ENCODE results near the gene CSTF3. TPM values are rescaled to one million over a fixed set of nuclear protein-coding genes. Genes with fewer than 3 reads are reported as not detected.

The CSTF3 gene
- total RNA-seq, 1 experiment from 2014 or later = 45.6 TPM

DNA sequence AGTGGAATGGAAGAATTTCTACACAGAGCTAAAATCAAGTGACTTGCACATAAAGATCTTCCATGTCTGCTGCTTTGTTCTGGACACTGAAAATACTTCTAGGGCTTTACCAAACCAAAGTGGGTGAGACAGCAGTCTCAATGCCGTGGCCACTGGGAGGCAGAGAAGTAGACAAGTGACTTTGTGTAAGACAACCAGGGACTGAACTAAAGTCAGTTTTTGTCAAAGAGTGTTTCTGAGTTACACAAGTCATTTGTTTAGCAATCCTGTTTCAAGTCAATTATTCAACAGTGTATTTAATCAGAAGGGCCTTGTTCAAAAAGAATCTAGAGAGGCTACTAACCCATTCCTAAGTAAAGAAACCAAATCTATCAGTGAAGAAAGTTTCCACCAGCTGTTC is 75.3 kb downstream of the CSTF3 start:
- BruUV-seq (replicated peaks) = no TSS peak
- H4K20me1 ChIP-seq (ENCODE audit: insufficient read depth) = no peaks in the 10 kb centered on the region
- no peaks in the 10 kb centered on the region; the same call in 1 of the 2 replicates for H3K9me3 ChIP-seq (ENCODE audit: insufficient read depth, low read depth)
- ChIA-PET POLR2A (ENCODE audit: unreplicated experiment) (no interaction called here), CTCF (no interaction called here)
- no peak overlapping the region for H3K27ac ChIP-seq
- no peak overlapping the region for H3K4me2 ChIP-seq
- no peaks in the 10 kb centered on the region for H3K9me2 ChIP-seq (ENCODE audit: insufficient read depth)
- no peak overlapping the region for H3K4me3 ChIP-seq
- no peak overlapping the region for H2AFZ ChIP-seq
- peaks cover 12% of the 10 kb centered on the region; the same call in 1 of the 2 replicates for H3K36me3 ChIP-seq (ENCODE audit: low read depth)
- no peaks in the 10 kb centered on the region for H3K4me1 ChIP-seq (replicated peaks; ENCODE audit: insufficient read depth)
- intact Hi-C loops (cut with micrococcal nuclease; ENCODE audit: unreplicated experiment) = no loop called here
- DNase-seq = no peak
- no peaks in the 10 kb centered on the region for H3K27me3 ChIP-seq (ENCODE audit: insufficient read depth, low read depth)
- no peak for TF ChIP-seq EZH2 (IDR thresholded peaks at IDR 0.05; ENCODE audit: low read depth)
- TF ChIP-seq, protein P1, sequence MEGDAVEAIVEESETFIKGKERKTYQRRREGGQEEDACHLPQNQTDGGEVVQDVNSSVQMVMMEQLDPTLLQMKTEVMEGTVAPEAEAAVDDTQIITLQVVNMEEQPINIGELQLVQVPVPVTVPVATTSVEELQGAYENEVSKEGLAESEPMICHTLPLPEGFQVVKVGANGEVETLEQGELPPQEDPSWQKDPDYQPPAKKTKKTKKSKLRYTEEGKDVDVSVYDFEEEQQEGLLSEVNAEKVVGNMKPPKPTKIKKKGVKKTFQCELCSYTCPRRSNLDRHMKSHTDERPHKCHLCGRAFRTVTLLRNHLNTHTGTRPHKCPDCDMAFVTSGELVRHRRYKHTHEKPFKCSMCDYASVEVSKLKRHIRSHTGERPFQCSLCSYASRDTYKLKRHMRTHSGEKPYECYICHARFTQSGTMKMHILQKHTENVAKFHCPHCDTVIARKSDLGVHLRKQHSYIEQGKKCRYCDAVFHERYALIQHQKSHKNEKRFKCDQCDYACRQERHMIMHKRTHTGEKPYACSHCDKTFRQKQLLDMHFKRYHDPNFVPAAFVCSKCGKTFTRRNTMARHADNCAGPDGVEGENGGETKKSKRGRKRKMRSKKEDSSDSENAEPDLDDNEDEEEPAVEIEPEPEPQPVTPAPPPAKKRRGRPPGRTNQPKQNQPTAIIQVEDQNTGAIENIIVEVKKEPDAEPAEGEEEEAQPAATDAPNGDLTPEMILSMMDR (conservative IDR thresholded peaks at IDR 0.05) = no peak
- H3K79me2 ChIP-seq (ENCODE audit: low read depth) = no peaks in the 10 kb centered on the region
- H3F3A ChIP-seq (ENCODE audit: insufficient read depth, low read depth) = no peaks in the 10 kb centered on the region

DNA sequence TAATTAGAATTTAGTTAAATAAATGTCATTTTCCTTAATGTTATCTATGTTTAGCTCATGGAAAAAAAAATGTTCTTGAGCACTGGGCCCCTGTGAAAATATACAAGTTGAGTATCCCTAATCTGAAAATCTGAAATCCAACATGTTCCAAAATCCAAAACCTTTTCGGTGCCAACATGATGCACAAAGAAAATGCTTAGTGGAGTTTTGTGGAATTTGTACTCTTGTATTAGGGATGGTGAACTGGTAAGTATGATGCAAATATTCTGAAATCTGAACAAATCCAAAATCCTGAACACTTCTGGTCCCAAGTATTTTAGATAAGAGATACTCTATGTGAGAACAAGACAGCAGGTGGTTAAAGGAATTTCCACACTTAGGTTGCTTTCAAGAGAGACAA is 77.4 kb downstream of the CSTF3 start:
- DNase-seq = no peak
- H3K4me1 ChIP-seq (replicated peaks; ENCODE audit: insufficient read depth) = no peaks in the 10 kb centered on the region
- ChIA-PET CTCF (interaction anchor here (0.5 kb wide), 1 partner anchor 243 kb away, joined by 5 read pairs; no protein-coding TSS in a partner anchor), POLR2A (ENCODE audit: unreplicated experiment) (no interaction called here)
- BruUV-seq (replicated peaks) = no TSS peak
- H4K20me1 ChIP-seq (ENCODE audit: insufficient read depth) = no peaks in the 10 kb centered on the region
- H3K27me3 ChIP-seq (ENCODE audit: insufficient read depth, low read depth) = no peaks in the 10 kb centered on the region
- H2AFZ ChIP-seq = no peak overlapping the region
- H3K36me3 ChIP-seq (ENCODE audit: low read depth) = peaks cover 12% of the 10 kb centered on the region; the same call in 1 of the 2 replicates
- H3K79me2 ChIP-seq (ENCODE audit: low read depth) = no peaks in the 10 kb centered on the region
- H3K9me2 ChIP-seq (ENCODE audit: insufficient read depth) = no peaks in the 10 kb centered on the region
- TF ChIP-seq, protein P1 (conservative IDR thresholded peaks at IDR 0.05) = no peak
- no peak overlapping the region for H3K4me2 ChIP-seq
- H3K4me3 ChIP-seq = no peak overlapping the region
- no peaks in the 10 kb centered on the region for H3F3A ChIP-seq (ENCODE audit: insufficient read depth, low read depth)
- no peaks in the 10 kb centered on the region; the same call in 1 of the 2 replicates for H3K9me3 ChIP-seq (ENCODE audit: insufficient read depth, low read depth)
- no peak overlapping the region for H3K27ac ChIP-seq
- intact Hi-C loops (cut with micrococcal nuclease; ENCODE audit: unreplicated experiment) = no loop called here

DNA sequence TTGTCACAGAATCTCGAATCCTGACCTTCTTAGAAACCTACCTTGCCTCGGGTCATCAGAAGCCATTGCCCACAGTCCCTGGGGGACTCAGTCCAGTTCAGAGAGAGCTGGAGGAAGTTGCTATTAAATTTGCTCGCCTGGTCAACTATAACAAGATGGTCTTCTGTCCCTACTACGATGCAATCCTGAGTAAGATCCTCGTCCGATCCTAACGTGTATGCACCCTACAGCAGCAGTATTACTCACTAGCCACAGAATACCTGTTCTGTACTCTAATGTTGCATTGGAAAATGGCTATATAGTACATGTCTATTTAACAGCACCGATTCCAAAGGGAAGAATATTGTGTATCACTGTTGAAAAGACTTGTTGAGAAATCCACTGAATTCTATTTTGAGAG is 88.8 kb downstream of the CSTF3 start:
- no peak overlapping the region for H2AFZ ChIP-seq
- H3K4me2 ChIP-seq = no peak overlapping the region
- H3K36me3 ChIP-seq (ENCODE audit: low read depth) = no peaks in the 10 kb centered on the region
- no peaks in the 10 kb centered on the region for H3K79me2 ChIP-seq (ENCODE audit: low read depth)
- no peak overlapping the region for H3K27ac ChIP-seq
- no peak overlapping the region for H3K4me3 ChIP-seq
- no peak for TF ChIP-seq EZH2 (IDR thresholded peaks at IDR 0.05; ENCODE audit: low read depth)
- TF ChIP-seq, protein P1 (conservative IDR thresholded peaks at IDR 0.05) = no peak
- ChIA-PET POLR2A (ENCODE audit: unreplicated experiment) (no interaction called here), CTCF (interaction anchor here (0.6 kb wide), 1 partner anchor 117 kb away, joined by 3 read pairs; no protein-coding TSS in a partner anchor)
- H3K9me3 ChIP-seq (ENCODE audit: insufficient read depth, low read depth) = no peaks in the 10 kb centered on the region
- H4K20me1 ChIP-seq (ENCODE audit: insufficient read depth) = no peaks in the 10 kb centered on the region; the same call in 1 of the 2 replicates
- no peak for DNase-seq
- no peaks in the 10 kb centered on the region for H3K9me2 ChIP-seq (ENCODE audit: insufficient read depth)
- H3K27me3 ChIP-seq (ENCODE audit: insufficient read depth, low read depth) = no peaks in the 10 kb centered on the region
- H3K4me1 ChIP-seq (replicated peaks; ENCODE audit: insufficient read depth) = no peaks in the 10 kb centered on the region
- BruUV-seq (replicated peaks) = no TSS peak
- H3F3A ChIP-seq (ENCODE audit: insufficient read depth, low read depth) = no peaks in the 10 kb centered on the region
- intact Hi-C loops (cut with micrococcal nuclease; ENCODE audit: unreplicated experiment) = no loop called here
